GM20000 (cell line): ENCODE results near the gene SEZ6.

Source experiments
- DNase-seq: peaks from one replicate; pipeline ENCODE4 v3.0.0; 2012; ENCODE audit warnings: low spot score
- CTCF ChIP-seq: IDR thresholded peaks from 2 replicates; pipeline ENCODE4 v1.5.1; 2012; ENCODE audit warnings: mild to moderate bottlenecking, control low read depth; ENCODE audit errors: extremely low read depth, missing control alignments

SEZ6 gene

GRCh38 chr17:29032857-29033197, 27.0 kb upstream of the SEZ6 start:
- no peak for DNase-seq
- TF ChIP-seq CTCF, result no peak

DNA sequence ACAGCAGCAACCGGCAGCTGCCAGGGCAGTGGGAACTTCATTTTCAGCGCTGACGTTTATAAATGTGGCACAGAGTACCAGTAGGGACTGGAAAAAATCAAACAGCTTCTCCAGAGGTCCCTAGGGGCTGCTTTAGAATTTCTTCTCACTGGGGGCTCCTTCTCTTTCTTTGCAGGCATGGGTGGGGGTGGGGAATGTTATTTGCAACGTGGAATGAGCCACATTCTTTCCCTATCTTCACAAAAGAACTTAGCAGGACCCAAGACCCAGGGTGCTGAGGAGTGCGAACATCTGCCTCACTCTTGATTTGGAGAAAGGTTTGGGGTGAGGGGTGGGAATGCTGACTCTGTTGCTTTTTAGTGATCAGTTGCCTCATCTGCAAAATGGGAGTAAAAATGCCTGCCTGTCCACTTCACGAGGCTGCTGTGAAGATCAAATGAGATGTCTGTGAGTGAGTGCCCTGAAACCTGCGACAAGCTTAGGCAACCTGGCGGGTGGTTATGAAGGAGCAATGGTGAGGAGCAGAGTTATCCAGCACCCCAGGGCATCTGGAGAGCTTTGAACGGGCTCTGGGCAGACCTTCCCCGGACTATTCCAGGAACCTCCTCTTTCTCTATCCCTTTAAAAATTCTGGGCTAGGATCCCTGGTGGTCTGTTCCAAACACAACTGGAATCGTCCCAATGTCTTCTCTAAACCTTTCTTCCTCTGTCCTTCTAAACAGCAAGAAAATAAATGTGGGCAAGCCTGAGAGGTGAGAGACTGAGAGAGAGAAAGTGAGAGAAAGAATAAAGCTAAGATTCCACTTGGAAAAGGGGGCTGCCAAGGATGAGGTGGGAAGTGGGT, 26.4 kb upstream of the SEZ6 start:
- no peak for DNase-seq
- no peak for TF ChIP-seq CTCF

GRCh38 chr17:29031488-29031887, 25.7 kb upstream of the SEZ6 start:
- no peak for DNase-seq
- no peak for TF ChIP-seq CTCF

DNA sequence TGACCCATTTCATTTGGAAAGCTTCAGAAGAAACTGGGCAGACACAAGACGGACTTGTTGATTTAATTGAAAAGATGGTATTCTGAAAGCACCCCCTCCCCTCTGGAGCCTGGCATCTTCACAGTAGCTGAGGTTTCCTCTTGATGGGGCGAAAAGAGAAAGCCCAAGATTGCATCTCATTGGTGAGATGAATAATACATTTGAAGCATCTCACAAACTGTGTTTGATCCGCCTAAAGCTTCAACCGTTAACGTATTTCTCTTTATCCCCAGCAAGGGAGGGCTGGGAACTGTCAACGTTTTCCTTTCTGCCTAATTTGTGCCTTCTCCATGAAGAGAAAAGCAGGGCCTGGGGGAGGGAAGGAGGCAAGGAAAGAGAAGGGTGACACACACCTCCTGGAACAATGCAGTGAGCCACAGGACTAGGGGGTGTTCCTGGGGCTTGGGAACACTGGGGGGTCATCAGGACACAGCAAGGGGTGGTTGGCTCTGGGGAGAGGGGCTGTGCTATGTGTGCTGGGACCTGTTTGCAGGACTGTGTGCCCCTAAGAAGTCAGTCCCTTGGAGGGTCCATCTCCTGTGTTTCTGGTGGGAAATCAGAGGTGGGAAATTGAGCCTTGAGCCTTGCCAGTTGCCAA, 18.6 kb upstream of the SEZ6 start:
- no peak for TF ChIP-seq CTCF
- no peak for DNase-seq

- DNase-seq, result no peak
- TF ChIP-seq CTCF, result no peak
Observed at GRCh38 chr17:29022074-29022473, 16.2 kb upstream of the SEZ6 start.

GRCh38 chr17:29021226-29021625, 15.4 kb upstream of the SEZ6 start:
- TF ChIP-seq CTCF, result no peak
- DNase-seq, result no peak

GRCh38 chr17:29020576-29020975, 14.7 kb upstream of the SEZ6 start:
- DNase-seq, result no peak
- TF ChIP-seq CTCF, result no peak
